Measurements from ENCODE around the gene SCML2. TPM values are rescaled to one million over a fixed set of nuclear protein-coding genes. Genes with fewer than 3 reads are reported as not detected.

Gene SCML2
- total RNA-seq, 1 donor from 2014 or later, result 8.2 TPM

DNA sequence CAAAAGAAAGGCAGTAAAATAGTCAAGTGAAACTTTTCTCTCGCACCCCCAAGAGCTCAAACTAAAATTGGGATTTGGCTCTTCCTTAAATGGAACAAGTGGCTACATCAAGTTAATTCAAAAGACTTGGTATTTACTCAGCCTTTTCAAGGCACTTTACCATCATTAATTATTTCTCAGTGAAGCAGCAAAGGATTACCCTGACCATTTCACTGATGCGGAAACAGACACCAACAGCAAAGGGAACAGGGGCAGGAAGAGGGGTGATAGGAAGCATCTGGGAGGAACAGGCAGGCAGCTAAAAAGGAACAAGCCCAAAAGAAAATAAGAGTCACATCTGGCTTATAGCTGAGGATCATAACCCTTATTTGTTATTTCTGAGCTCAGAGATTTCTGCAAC is 2.7 kb downstream of the SCML2 start:
- H3K9me3 Mint-ChIP-seq, result peaks cover 4% of the 10 kb centered on the region
- TF ChIP-seq, protein P1, sequence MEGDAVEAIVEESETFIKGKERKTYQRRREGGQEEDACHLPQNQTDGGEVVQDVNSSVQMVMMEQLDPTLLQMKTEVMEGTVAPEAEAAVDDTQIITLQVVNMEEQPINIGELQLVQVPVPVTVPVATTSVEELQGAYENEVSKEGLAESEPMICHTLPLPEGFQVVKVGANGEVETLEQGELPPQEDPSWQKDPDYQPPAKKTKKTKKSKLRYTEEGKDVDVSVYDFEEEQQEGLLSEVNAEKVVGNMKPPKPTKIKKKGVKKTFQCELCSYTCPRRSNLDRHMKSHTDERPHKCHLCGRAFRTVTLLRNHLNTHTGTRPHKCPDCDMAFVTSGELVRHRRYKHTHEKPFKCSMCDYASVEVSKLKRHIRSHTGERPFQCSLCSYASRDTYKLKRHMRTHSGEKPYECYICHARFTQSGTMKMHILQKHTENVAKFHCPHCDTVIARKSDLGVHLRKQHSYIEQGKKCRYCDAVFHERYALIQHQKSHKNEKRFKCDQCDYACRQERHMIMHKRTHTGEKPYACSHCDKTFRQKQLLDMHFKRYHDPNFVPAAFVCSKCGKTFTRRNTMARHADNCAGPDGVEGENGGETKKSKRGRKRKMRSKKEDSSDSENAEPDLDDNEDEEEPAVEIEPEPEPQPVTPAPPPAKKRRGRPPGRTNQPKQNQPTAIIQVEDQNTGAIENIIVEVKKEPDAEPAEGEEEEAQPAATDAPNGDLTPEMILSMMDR (IDR thresholded peaks at IDR 0.05; ENCODE audit: unreplicated experiment), result no peak

DNA sequence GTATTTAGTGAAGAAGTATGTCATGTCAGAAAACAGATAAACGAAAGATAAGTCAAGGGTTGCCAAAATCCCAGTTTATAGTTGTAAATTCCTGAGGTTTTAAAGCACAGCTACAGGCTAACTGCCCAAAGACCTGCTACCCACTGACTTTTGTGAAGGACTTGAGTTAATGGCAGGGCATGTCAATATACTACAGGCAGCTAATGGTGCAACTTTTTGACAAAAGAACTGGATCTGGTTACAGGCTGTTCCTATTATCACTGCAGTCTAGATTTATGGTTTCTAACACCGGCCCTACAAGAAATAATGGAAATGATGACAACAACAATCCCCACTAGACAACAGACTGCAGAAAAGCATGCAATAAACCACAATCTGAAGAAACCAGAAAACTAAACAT is 6.4 kb downstream of the SCML2 start:
- no peaks in the 10 kb centered on the region for H3K27me3 Mint-ChIP-seq (ENCODE audit: low read depth)
- peaks cover 5% of the 10 kb centered on the region for H3K4me1 Mint-ChIP-seq
- TF ChIP-seq, protein P1 (IDR thresholded peaks at IDR 0.05; ENCODE audit: unreplicated experiment), result no peak
- H3K4me3 Mint-ChIP-seq, result no peak overlapping the region
- no peak overlapping the region for H3K27ac Mint-ChIP-seq
- H3K36me3 Mint-ChIP-seq, result no peaks in the 10 kb centered on the region
- no peak for DNase-seq (ENCODE audit: low spot score in 2 of 2, unreplicated experiment in 2 of 2)
- H3K9me3 Mint-ChIP-seq, result peaks cover 15% of the 10 kb centered on the region

More for the DNA sequence above, 2.7 kb downstream of the SCML2 start:
- H3K4me1 Mint-ChIP-seq, result peaks cover 13% of the 10 kb centered on the region
- no peak for DNase-seq (ENCODE audit: low spot score in 2 of 2, unreplicated experiment in 2 of 2)
- peaks cover 4% of the 10 kb centered on the region for H3K27me3 Mint-ChIP-seq (ENCODE audit: low read depth)
- H3K36me3 Mint-ChIP-seq, result no peaks in the 10 kb centered on the region
- no peak overlapping the region for H3K27ac Mint-ChIP-seq
- no peak overlapping the region for H3K4me3 Mint-ChIP-seq

DNA sequence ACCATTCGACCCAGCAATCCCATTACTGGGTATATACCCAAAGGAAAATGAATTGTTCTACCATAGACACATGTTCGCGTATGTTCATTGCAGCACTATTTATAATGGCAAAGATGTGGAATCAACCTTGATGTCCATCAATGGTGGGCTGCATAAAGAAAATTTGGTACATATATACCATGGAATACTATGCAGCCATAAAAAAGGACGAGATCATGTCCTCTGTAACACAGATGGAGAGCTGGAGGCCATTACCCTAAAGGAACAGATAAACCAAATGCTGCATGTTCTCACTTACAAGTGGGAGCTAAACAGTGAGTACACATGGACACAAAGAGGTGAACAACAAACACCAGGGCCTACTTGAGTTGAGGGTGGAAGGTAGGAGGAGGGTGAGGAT is 45.1 kb downstream of the SCML2 start:
- DNase-seq (ENCODE audit: low spot score in 2 of 2, unreplicated experiment in 2 of 2), result no peak
- Mint-ChIP-seq H3K27me3 (ENCODE audit: low read depth) (no peaks in the 10 kb centered on the region), H3K27ac (no peak overlapping the region), H3K9me3 (peaks cover 38% of the 10 kb centered on the region), H3K4me1 (no peaks in the 10 kb centered on the region), H3K36me3 (peaks cover 35% of the 10 kb centered on the region), H3K4me3 (no peak overlapping the region)
- TF ChIP-seq, protein P1 (IDR thresholded peaks at IDR 0.05; ENCODE audit: unreplicated experiment), result no peak

DNA sequence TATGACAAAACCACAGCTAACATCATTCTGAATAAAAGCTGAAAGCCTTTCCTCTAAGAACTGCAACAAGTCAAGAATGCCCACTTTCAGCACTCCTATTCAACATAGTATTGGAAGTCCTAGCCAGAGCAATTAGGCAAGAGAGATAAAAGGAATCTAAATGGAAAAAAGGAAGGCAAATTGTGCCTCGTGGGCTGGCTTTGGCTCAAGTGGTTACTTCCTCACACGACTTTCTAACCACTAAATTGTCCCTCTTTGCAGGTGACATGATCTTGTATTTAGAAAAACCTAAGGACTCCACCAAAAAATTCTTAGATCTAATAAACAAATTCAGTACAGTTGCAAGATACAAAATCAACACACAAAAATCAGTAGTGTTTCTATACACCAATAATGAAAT is 57.2 kb downstream of the SCML2 start:
- Mint-ChIP-seq H3K27me3 (ENCODE audit: low read depth) (no peaks in the 10 kb centered on the region), H3K4me3 (no peak overlapping the region), H3K36me3 (peaks cover 26% of the 10 kb centered on the region), H3K4me1 (no peaks in the 10 kb centered on the region), H3K9me3 (peaks cover 57% of the 10 kb centered on the region), H3K27ac (no peak overlapping the region)
- TF ChIP-seq, protein P1 (IDR thresholded peaks at IDR 0.05; ENCODE audit: unreplicated experiment), result no peak
- no peak for DNase-seq (ENCODE audit: low spot score in 2 of 2, unreplicated experiment in 2 of 2)

DNA sequence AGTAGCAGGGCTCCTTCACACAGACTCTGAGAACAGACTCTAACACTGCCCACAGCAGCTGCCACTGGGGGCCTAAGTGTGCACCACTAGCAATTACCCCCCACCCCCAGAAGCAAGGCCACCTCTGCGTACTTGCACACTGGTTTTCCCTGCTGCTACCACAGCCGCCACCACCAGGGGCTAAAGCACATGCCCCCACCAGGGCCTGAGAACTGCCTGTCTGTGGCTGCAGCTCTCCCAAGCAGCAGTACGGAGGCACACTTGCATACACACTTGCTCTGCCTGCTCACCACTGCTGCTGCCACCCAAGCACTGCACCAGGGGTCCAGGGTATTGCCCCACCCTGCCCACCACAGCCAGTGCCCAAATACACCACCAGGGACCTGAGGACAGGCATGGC is 59.6 kb downstream of the SCML2 start:
- H3K27me3 Mint-ChIP-seq (ENCODE audit: low read depth), result no peaks in the 10 kb centered on the region
- no peak for DNase-seq (ENCODE audit: low spot score in 2 of 2, unreplicated experiment in 2 of 2)
- no peak overlapping the region for H3K4me3 Mint-ChIP-seq
- peaks cover 21% of the 10 kb centered on the region for H3K36me3 Mint-ChIP-seq
- TF ChIP-seq, protein P1 (IDR thresholded peaks at IDR 0.05; ENCODE audit: unreplicated experiment), result no peak
- H3K4me1 Mint-ChIP-seq, result no peaks in the 10 kb centered on the region
- peaks cover 46% of the 10 kb centered on the region for H3K9me3 Mint-ChIP-seq
- H3K27ac Mint-ChIP-seq, result no peak overlapping the region

DNA sequence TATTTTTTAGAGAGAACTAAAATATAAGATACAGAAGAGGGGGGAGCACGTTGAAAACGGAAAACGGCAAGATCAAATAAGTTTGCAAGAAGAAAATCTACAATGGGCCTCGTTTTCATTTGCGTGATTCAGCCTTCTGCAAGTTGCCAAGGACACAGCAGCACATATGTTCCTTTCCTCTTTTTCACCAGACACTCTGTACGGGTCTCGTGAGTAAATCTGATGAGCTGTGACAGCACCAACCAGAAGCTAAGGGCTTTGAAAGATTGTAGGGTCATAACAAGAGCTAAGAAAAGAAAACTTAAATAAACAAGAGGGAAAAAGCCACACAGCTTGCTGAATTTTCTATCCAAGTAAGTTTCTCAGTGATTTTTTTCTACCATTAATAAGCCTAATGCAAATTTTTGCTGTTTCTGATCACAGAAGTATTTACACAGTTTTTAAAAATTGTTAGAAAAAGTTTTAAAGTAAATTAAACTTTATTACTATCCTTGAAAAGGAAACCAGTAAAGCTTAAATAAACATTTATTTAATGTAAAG is 63.4 kb downstream of the SCML2 start:
- Mint-ChIP-seq H3K27me3 (ENCODE audit: low read depth) (no peaks in the 10 kb centered on the region), H3K36me3 (peaks cover 6% of the 10 kb centered on the region), H3K4me3 (no peak overlapping the region), H3K4me1 (peaks cover 7% of the 10 kb centered on the region), H3K27ac (no peak overlapping the region), H3K9me3 (peaks cover 21% of the 10 kb centered on the region)
- DNase-seq (ENCODE audit: low spot score in 2 of 2, unreplicated experiment in 2 of 2), result no peak
- TF ChIP-seq, protein P1 (IDR thresholded peaks at IDR 0.05; ENCODE audit: unreplicated experiment), result no peak
